GM12892 (cell line): ENCODE data around the gene KHDC4. TPM values are rescaled to one million over a fixed set of nuclear protein-coding genes. Genes with fewer than 3 reads are reported as not detected.

Source experiments
- DNase-seq: peaks from one replicate; pipeline ENCODE4 v3.0.0; 2011; ENCODE audit not compliant: insufficient read length
- FAIRE-seq: peaks from 2 replicates; lab custom pipeline; 2011; peaks lifted over from hg19 to GRCh38; lab: Jason Lieb, UNC
- POLR2A ChIP-seq: IDR thresholded peaks from 2 replicates; pipeline ENCODE4 v1.6.1; 2011; ENCODE audit warnings: low read depth, low read length, control low read depth
- POLR2AphosphoS5 ChIP-seq: IDR thresholded peaks from 2 replicates; pipeline ENCODE4 v1.6.1; 2011; ENCODE audit warnings: low read depth, low read length, control low read depth
- TAF1 ChIP-seq: IDR thresholded peaks from 2 replicates; pipeline ENCODE4 v1.6.1; 2011; ENCODE audit warnings: low read depth, mild to moderate bottlenecking, control low read depth, low read length, borderline replicate concordance
- polyA plus RNA-seq: library from polyadenylated mRNA; unstranded; fragments of >200 nt; gene quantifications from one replicate; pipeline ENCODE4 v1.2.1, GENCODE V29; 2012; ENCODE audit warnings: missing spikeins, inconsistent platforms; ENCODE audit not compliant: missing spikeins

The KHDC4 gene
- polyA plus RNA-seq = 46.2 TPM

DNA sequence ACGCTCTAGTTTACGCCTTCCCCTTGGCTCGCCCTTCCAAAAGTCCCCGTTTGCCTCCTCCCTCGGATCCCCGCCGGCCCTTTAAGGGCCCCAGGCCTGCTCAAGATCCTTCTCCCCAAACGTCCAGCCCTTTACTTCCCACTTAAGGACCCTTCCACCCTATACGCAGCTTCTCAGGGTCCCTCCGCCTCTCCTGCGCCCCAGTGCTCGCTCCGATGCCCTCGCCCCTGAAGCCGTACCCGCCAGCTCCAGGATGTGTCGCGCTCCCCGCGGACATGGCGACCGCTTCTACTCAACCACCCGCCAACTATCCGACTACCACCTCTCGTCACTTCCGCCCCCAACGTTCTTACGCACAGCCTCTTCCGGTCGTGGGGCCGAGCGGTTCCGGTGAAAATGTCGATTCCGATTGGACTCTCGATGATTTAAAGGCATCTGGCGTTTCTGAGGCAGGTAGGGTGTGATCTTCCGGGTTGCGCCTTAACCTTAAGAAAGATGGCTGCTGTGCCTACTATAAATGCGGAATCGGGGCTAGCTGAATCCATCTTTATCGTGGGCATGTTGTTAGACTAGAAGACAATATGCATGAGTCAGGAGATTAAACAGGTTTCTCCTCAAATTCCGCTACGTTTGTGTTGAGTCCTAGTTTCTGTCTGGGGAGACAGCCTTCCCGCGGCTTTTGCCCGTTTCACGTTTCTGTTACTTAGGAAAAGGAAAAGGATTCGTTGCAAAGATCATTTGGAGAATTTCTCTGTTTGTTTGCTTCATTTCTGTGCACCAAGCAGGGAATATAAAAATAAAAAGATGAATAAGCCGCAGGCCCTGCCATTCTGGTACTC, at the start of gene KHDC4:
TSS of gene KHDC4 (minus strand) at position 317 of the 839 bp plus-strand sequence. CDS start at position 277, 40 bp downstream.
- peak; percentile 99 for TF ChIP-seq POLR2A
- peak; percentile 99 for TF ChIP-seq POLR2AphosphoS5
- peak; percentile 87 for TF ChIP-seq TAF1
- FAIRE-seq = peak; percentile 99
- peak; percentile 85 for DNase-seq

DNA sequence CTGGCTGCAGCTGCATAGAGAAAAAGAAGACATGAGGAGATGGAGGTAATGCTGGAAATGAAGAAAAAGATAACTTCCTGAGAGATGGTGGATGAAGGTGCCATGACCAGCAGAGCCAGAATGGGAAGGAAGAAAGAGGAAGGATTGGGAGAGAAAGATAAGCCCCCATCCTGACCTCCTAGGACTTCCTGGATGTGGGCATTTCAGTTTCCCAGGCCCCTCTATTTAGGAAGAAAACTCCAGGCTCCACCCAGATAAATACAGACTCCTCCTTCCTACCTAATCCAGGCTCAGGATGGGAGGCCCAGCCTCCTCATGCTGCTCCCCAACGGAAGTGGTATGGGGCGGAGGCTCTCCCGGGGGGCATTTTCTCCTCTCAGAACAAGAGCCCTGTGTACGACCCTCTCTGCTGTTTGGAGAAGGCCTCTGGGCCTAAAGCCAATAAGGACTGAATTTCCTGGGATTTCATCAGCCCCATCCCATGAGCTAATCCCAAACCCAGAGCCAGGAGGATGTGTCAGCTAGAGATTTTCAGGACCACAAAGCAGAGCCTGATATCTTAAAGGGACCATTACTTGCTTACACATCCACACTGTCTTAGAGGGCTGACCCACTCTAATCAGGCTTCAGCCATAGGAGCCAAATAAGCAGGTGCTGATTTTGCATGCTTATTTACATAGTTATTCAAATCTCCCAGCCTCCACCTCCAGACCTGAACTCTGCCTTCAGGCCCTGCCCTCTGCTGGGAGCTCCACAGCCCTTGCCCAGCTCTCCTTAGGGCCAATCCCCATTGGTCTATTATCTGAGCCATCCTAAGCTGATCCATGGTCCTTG, 49.2 kb upstream of the KHDC4 start:
- FAIRE-seq = peak; percentile 21
- TF ChIP-seq POLR2AphosphoS5 = no peak
- TF ChIP-seq POLR2A = no peak
- TF ChIP-seq TAF1 = no peak
- DNase-seq = no peak

DNA sequence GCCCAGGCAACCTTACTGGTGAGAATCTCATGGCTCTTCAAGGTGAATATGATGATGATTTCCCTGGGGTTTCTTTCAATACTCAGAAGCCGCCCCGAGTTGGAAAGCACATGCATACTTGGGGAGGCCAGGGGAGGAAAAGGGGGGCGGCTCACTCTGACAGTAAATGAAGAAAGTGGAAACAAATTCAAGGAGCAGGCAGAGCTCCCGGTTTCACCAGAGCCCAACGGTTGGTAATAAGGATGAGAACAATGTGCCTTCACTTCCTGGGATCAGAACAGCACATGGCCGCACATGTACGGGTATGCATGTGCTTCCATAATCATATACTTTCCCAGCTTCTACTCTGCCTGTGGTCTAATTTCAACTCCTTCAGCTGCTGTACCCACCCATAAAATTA, 47.9 kb upstream of the KHDC4 start:
- DNase-seq = no peak
- FAIRE-seq = no peak
- TF ChIP-seq POLR2AphosphoS5 (no peak), TAF1 (no peak), POLR2A (no peak)

GRCh38 chr1:155981266-155982088, 47.3 kb upstream of the KHDC4 start:
- TF ChIP-seq POLR2AphosphoS5 (no peak), TAF1 (no peak)
- FAIRE-seq = peak; percentile 51
- DNase-seq = no peak

GRCh38 chr1:155979597-155980343, 45.6 kb upstream of the KHDC4 start:
- no peak for FAIRE-seq
- no peak for DNase-seq
- TF ChIP-seq POLR2AphosphoS5 (no peak), POLR2A (no peak; the same call in 1 of the 2 replicates), TAF1 (no peak)

GRCh38 chr1:155978973-155979429, 44.8 kb upstream of the KHDC4 start:
- no peak for DNase-seq
- no peak for FAIRE-seq
- TF ChIP-seq POLR2A (no peak), TAF1 (no peak), POLR2AphosphoS5 (no peak; the same call in 1 of the 2 replicates)

DNA sequence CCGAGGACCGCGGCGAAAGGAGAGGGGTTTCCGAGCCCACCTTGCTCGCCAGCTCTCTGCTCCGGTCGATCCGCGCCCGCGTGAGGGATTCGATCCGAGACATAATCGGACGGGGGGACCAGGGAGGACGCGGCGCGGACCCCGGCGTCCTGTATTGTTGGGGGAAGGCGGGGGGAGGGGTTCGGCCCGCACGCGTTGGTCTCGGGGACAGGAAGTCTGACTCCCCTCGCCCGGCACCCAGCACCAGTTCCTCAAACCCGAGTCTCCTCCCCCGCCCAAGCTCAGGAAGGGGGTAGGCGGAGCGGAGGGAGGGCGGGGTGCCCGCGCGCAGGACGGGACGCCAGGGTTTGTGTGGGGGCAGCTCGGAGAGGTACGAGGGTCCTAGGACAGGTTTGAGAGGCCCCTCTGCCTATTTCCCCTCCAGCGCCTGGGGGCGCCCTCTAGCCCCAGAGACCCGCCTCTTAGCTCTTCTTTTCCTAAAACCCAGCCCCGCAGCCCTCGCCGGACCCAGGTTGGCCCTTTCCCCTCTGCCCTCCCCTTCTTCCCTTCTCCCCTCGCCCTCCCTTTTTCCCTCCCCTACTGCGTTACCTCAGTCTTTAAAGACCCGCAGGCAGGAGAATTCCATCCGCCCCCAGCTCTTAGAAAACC, 44.2 kb upstream of the KHDC4 start, which contains the start of gene ARHGEF2:
TSS of gene ARHGEF2 (minus strand) at position 223 of the 648 bp plus-strand sequence. CDS start at position 103, 120 bp downstream.
- TF ChIP-seq POLR2AphosphoS5 (peak; percentile 75), POLR2A (peak; percentile 71; the same call in 1 of the 2 replicates), TAF1 (peak; percentile 90; the same call in 1 of the 2 replicates)
- DNase-seq = peak; percentile 92
- peak; percentile 78 for FAIRE-seq

- no peak for FAIRE-seq
- TF ChIP-seq TAF1 (no peak), POLR2AphosphoS5 (no peak; the same call in 1 of the 2 replicates), POLR2A (no peak; the same call in 1 of the 2 replicates)
- no peak for DNase-seq
Measured at GRCh38 chr1:155977690-155978324, 43.6 kb upstream of the KHDC4 start.
